MM.1S (cell line): ENCODE measurements around the gene TMEM125.

Experiments
- DNase-seq: peaks from one replicate; pipeline ENCODE4 v3.0.0-alpha.2; 2015
- H2AFZ ChIP-seq: fragments of 300-600 bp; sonication (generic); 2 replicates; pipeline ENCODE4 v1.6.0; 2016; ENCODE audit warnings: antibody characterized with exemption, low read length
- H3F3A ChIP-seq: fragments of 300-600 bp; sonication (generic); 2 replicates; pipeline ENCODE4 v1.6.1; 2016; ENCODE audit warnings: mild to moderate bottlenecking, antibody characterized with exemption, low read length, moderate library complexity, mixed read lengths; ENCODE audit not compliant: insufficient read depth
- H3K27ac ChIP-seq: fragments of 300-600 bp; sonication (generic); 2 replicates; pipeline ENCODE4 v1.5.1; 2016; ENCODE audit warnings: mild to moderate bottlenecking, low read length
- H3K27me3 ChIP-seq: fragments of 300-600 bp; sonication (generic); replicated peaks from 2 replicates; pipeline ENCODE4 v1.6.0; 2016; ENCODE audit warnings: low read length; ENCODE audit not compliant: insufficient read depth
- H3K36me3 ChIP-seq: fragments of 300-600 bp; sonication (generic); replicated peaks from 2 replicates; pipeline ENCODE4 v1.6.1; 2016; ENCODE audit warnings: mild to moderate bottlenecking, low read length, mixed read lengths; ENCODE audit not compliant: insufficient read depth
- H3K4me1 ChIP-seq: fragments of 300-600 bp; sonication (generic); 2 replicates; pipeline ENCODE4 v1.6.1; 2016; ENCODE audit warnings: low read length, mixed read lengths
- H3K4me2 ChIP-seq: fragments of 300-600 bp; sonication (generic); 2 replicates; pipeline ENCODE4 v1.6.0; 2016; ENCODE audit warnings: low read depth, low read length
- H3K4me3 ChIP-seq: fragments of 300-600 bp; sonication (generic); 2 replicates; pipeline ENCODE4 v1.5.1; 2016; ENCODE audit warnings: low read length, mixed read lengths
- H3K79me2 ChIP-seq: fragments of 300-600 bp; sonication (generic); 2 replicates; pipeline ENCODE4 v1.6.1; 2016; ENCODE audit warnings: mixed run types, low read length, mixed read lengths
- H3K9ac ChIP-seq: fragments of 300-600 bp; sonication (generic); 2 replicates; pipeline ENCODE4 v1.6.1; 2016; ENCODE audit warnings: low read length, mixed read lengths
- H3K9me2 ChIP-seq: fragments of 300-600 bp; sonication (generic); replicated peaks from 2 replicates; pipeline ENCODE4 v1.6.1; 2016; ENCODE audit warnings: mild to moderate bottlenecking, low read length, mixed read lengths; ENCODE audit not compliant: insufficient read depth
- H3K9me3 ChIP-seq: fragments of 300-600 bp; sonication (generic); replicated peaks from 2 replicates; pipeline ENCODE4 v1.6.1; 2016; ENCODE audit warnings: mild to moderate bottlenecking, low read length, mixed read lengths; ENCODE audit not compliant: insufficient read depth
- H4K20me1 ChIP-seq: fragments of 300-600 bp; sonication (generic); 2 replicates; pipeline ENCODE4 v1.6.1; 2016; ENCODE audit warnings: mild to moderate bottlenecking, low read length, moderate library complexity, mixed read lengths; ENCODE audit not compliant: insufficient read depth
- EZH2 ChIP-seq: fragments of 300-600 bp; sonication (generic); optimal IDR thresholded peaks from 2 replicates; pipeline ENCODE3; 2017; ENCODE audit warnings: low read depth, mild to moderate bottlenecking, antibody characterized with exemption, low read length, mixed read lengths
- EZH2phosphoT487 ChIP-seq: fragments of 300-600 bp; sonication (generic); IDR thresholded peaks from 2 replicates; pipeline ENCODE4 v1.6.1; 2018; ENCODE audit warnings: antibody characterized with exemption, low read length
- TF ChIP-seq, protein P1 (sequence below): fragments of 300-600 bp; sonication (generic); IDR thresholded peaks from 2 replicates; pipeline ENCODE4 v1.5.1; 2016; ENCODE audit warnings: antibody characterized with exemption, low read length, mixed read lengths

TMEM125 gene

DNA sequence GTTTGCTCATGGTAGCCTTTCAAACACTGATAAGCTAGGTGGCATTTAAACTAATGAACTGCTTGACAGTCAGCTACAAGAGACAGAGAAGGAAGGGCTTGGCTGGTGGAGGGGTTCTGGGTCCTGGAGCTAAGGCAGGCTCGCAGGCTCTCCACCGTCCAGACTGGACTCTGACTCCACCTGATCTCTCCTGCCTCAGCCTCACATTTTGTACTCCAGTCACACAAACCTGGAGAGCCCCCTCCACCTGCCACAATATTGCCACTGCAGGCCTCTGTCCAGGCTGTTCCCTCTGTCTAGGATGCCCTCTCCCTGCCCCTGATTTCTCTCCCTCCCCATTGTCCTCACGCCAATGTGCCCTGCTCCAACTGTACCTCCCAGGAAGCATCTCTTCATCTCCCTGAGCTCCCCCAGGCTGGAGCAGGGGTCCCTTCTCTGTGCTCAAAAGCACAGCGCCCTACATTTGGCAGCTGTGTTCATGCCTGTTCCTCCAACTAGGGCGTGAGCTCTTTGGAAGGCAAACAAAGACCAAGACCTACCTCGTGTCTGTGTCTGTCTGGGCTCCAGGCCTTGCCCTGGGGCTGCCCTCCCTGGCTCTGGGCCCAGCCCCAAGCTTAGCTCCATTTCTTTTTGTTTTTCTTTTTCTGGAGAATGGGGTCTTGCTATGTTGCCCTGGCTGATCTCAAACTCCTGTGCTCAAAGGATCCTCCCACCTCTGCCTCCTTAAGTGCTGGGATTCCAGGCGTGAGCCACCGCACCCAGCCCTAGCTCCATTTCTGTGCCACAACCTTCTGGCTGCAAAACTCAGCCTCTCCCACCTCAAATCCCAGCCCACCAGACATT is 33.9 kb downstream of the TMEM125 start:
- Histone ChIP-seq H3K4me3 (no peak overlapping the region), H2AFZ (no peak overlapping the region), H3F3A (no peaks in the 10 kb centered on the region), H3K9me3 (no peaks in the 10 kb centered on the region), H3K9me2 (no peaks in the 10 kb centered on the region), H3K27ac (no peak overlapping the region), H3K4me2 (no peak overlapping the region), H3K27me3 (peaks cover 24% of the 10 kb centered on the region), H3K36me3 (no peaks in the 10 kb centered on the region), H4K20me1 (no peaks in the 10 kb centered on the region), H3K4me1 (no peaks in the 10 kb centered on the region), H3K79me2 (no peaks in the 10 kb centered on the region), H3K9ac (no peak overlapping the region)
- TF ChIP-seq EZH2, result no peak
- TF ChIP-seq, protein P1, sequence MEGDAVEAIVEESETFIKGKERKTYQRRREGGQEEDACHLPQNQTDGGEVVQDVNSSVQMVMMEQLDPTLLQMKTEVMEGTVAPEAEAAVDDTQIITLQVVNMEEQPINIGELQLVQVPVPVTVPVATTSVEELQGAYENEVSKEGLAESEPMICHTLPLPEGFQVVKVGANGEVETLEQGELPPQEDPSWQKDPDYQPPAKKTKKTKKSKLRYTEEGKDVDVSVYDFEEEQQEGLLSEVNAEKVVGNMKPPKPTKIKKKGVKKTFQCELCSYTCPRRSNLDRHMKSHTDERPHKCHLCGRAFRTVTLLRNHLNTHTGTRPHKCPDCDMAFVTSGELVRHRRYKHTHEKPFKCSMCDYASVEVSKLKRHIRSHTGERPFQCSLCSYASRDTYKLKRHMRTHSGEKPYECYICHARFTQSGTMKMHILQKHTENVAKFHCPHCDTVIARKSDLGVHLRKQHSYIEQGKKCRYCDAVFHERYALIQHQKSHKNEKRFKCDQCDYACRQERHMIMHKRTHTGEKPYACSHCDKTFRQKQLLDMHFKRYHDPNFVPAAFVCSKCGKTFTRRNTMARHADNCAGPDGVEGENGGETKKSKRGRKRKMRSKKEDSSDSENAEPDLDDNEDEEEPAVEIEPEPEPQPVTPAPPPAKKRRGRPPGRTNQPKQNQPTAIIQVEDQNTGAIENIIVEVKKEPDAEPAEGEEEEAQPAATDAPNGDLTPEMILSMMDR, result no peak
- no peak for TF ChIP-seq EZH2phosphoT487
- no peak for DNase-seq

- no peak overlapping the region for H2AFZ ChIP-seq
- no peaks in the 10 kb centered on the region for H3K4me1 ChIP-seq
- peaks cover 24% of the 10 kb centered on the region for H3K27me3 ChIP-seq
- no peak overlapping the region for H3K4me3 ChIP-seq
- H3K9me2 ChIP-seq, result no peaks in the 10 kb centered on the region
- TF ChIP-seq, protein P1, result no peak
- no peak for TF ChIP-seq EZH2phosphoT487
- no peaks in the 10 kb centered on the region for H3F3A ChIP-seq
- H3K9ac ChIP-seq, result no peak overlapping the region
- DNase-seq, result no peak
- no peak overlapping the region for H3K27ac ChIP-seq
- no peaks in the 10 kb centered on the region for H3K9me3 ChIP-seq
- no peaks in the 10 kb centered on the region for H3K79me2 ChIP-seq
- H3K36me3 ChIP-seq, result no peaks in the 10 kb centered on the region
- H3K4me2 ChIP-seq, result no peak overlapping the region
- no peaks in the 10 kb centered on the region for H4K20me1 ChIP-seq
Measured at GRCh38 chr1:43304314-43304681, 34.5 kb downstream of the TMEM125 start.

DNA sequence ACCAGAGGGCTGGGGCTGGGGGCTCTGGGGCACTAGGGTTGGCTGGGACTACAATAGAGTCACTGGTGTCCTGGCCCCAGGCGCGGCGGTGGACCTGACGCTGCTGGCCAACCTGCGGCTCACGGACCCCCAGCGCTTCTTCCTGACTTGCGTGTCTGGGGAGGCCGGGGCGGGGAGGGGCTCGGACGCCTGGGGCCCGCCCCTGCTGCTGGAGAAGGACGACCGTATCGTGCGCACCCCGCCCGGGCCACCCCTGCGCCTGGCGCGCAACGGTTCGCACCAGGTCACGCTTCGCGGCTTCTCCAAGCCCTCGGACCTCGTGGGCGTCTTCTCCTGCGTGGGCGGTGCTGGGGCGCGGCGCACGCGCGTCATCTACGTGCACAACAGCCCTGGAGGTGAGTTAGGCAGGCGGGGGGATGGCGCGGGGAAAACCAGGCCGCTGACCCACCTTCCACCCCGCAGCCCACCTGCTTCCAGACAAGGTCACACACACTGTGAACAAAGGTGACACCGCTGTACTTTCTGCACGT is 35.1 kb downstream of the TMEM125 start:
- Histone ChIP-seq H3K79me2 (no peaks in the 10 kb centered on the region), H3K27me3 (peaks cover 25% of the 10 kb centered on the region), H3K4me2 (no peak overlapping the region), H2AFZ (no peak overlapping the region), H3K9me3 (no peaks in the 10 kb centered on the region), H3K36me3 (no peaks in the 10 kb centered on the region), H3F3A (no peaks in the 10 kb centered on the region), H3K9me2 (no peaks in the 10 kb centered on the region), H4K20me1 (no peaks in the 10 kb centered on the region), H3K27ac (no peak overlapping the region), H3K4me1 (no peaks in the 10 kb centered on the region), H3K9ac (no peak overlapping the region), H3K4me3 (no peak overlapping the region)
- no peak for TF ChIP-seq EZH2phosphoT487
- TF ChIP-seq EZH2, result no peak
- TF ChIP-seq, protein P1, result no peak
- no peak for DNase-seq
